ENCODE results near the gene EHD1.

EHD1 gene

GRCh38 chr11:64916040-64916774 is 37.8 kb upstream of the EHD1 start:
- Histone ChIP-seq H3K14ac (ENCODE audit: low read length) (peak overlapping the region; percentile 79), H3K27ac (ENCODE audit: low read depth, low read length) (peak overlapping the region; percentile 0), H3K4me1 (ENCODE audit: control insufficient read depth in 1 of 2, insufficient read depth in 2 of 2, low read length in 2 of 2) (peaks cover 4 to 8% of the 10 kb centered on the region in 2 experiments), H2BK120ac (ENCODE audit: insufficient read depth, low read length, poor library complexity) (peak overlapping the region; percentile 26), H3K4ac (ENCODE audit: low read depth, low read length) (no peak overlapping the region), H4K8ac (ENCODE audit: low read depth, low read length) (peak overlapping the region; percentile 64), H3K79me2 (ENCODE audit: control insufficient read depth, insufficient read depth, low read length, poor library complexity) (peaks cover 4% of the 10 kb centered on the region), H3K79me1 (ENCODE audit: low read length) (peaks cover 6% of the 10 kb centered on the region), H2BK5ac (ENCODE audit: low read depth, low read length, poor library complexity) (peak overlapping the region; percentile 28), H3K23ac (ENCODE audit: low read length) (no peak overlapping the region), H4K12ac (ENCODE audit: low read depth, low read length) (no peak overlapping the region), H4K91ac (ENCODE audit: low read depth, low read length) (peak overlapping the region; percentile 64), H2AK5ac (ENCODE audit: low read length) (no peak overlapping the region), H3K9ac (ENCODE audit: low read length) (peak overlapping the region; percentile 77), H3K18ac (ENCODE audit: low read length) (peak overlapping the region; percentile 58), H3K27me3 (ENCODE audit: insufficient read depth, low read length) (no peaks in the 10 kb centered on the region), H3K4me2 (ENCODE audit: low read length) (peak overlapping the region; percentile 75), H3K9me3 (ENCODE audit: insufficient read depth, low read depth, low read length) (peaks cover 2% of the 10 kb centered on the region), H3K36me3 (ENCODE audit: control insufficient read depth in 1 of 2, insufficient read depth in 2 of 2, low read length in 2 of 2) (peaks cover 29 to 31% of the 10 kb centered on the region in 2 experiments), H3K4me3 (ENCODE audit: low read depth, low read length) (peak overlapping the region; percentile 77), H2AFZ (ENCODE audit: insufficient read depth, low read length, poor library complexity) (peak overlapping the region; percentile 24), H2BK12ac (ENCODE audit: low read length) (no peak overlapping the region)
- no CpG with 5 or more reads among the region's 23 CpGs for WGBS (ENCODE audit: extremely low coverage, insufficient coverage, insufficient read length)
- DNase-seq: peak; percentile 23 to 48

- Histone ChIP-seq H4K12ac (ENCODE audit: low read depth, low read length) (no peak overlapping the region), H3K79me2 (ENCODE audit: control insufficient read depth, insufficient read depth, low read length, poor library complexity) (peaks cover 4% of the 10 kb centered on the region), H3K9me3 (ENCODE audit: insufficient read depth, low read depth, low read length) (peaks cover 2% of the 10 kb centered on the region), H2BK120ac (ENCODE audit: insufficient read depth, low read length, poor library complexity) (no peak overlapping the region), H3K36me3 (ENCODE audit: control insufficient read depth in 1 of 2, insufficient read depth in 2 of 2, low read length in 2 of 2) (peaks cover 37 to 39% of the 10 kb centered on the region in 2 experiments), H3K79me1 (ENCODE audit: low read length) (peaks cover 6% of the 10 kb centered on the region), H3K4me2 (ENCODE audit: low read length) (peak overlapping the region; percentile 75), H3K18ac (ENCODE audit: low read length) (peak overlapping the region; percentile 11), H2AK5ac (ENCODE audit: low read length) (no peak overlapping the region), H3K23ac (ENCODE audit: low read length) (no peak overlapping the region), H3K27ac (ENCODE audit: low read depth, low read length) (no peak overlapping the region), H3K4me1 (ENCODE audit: control insufficient read depth in 1 of 2, insufficient read depth in 2 of 2, low read length in 2 of 2) (peaks cover 4 to 8% of the 10 kb centered on the region in 2 experiments), H4K91ac (ENCODE audit: low read depth, low read length) (peak overlapping the region; percentile 40), H4K8ac (ENCODE audit: low read depth, low read length) (no peak overlapping the region), H3K27me3 (ENCODE audit: insufficient read depth, low read length) (no peaks in the 10 kb centered on the region), H3K4ac (ENCODE audit: low read depth, low read length) (no peak overlapping the region), H2BK12ac (ENCODE audit: low read length) (no peak overlapping the region), H3K9ac (ENCODE audit: low read length) (no peak overlapping the region), H2AFZ (ENCODE audit: insufficient read depth, low read length, poor library complexity) (no peak overlapping the region), H3K14ac (ENCODE audit: low read length) (no peak overlapping the region), H3K4me3 (ENCODE audit: low read depth, low read length) (no peak overlapping the region), H2BK5ac (ENCODE audit: low read depth, low read length, poor library complexity) (no peak overlapping the region)
- WGBS (ENCODE audit: extremely low coverage, insufficient coverage, insufficient read length): no CpG with 5 or more reads among the region's 7 CpGs
- no peak for DNase-seq
Observed at GRCh38 chr11:64915376-64915887, 37.0 kb upstream of the EHD1 start.

GRCh38 chr11:64914123-64914522 is 35.7 kb upstream of the EHD1 start:
- WGBS (ENCODE audit: extremely low coverage, insufficient coverage, insufficient read length): no CpG with 5 or more reads among the region's 17 CpGs
- Histone ChIP-seq H4K91ac (ENCODE audit: low read depth, low read length) (no peak overlapping the region), H2BK120ac (ENCODE audit: insufficient read depth, low read length, poor library complexity) (no peak overlapping the region), H3K4me3 (ENCODE audit: low read depth, low read length) (no peak overlapping the region), H2BK5ac (ENCODE audit: low read depth, low read length, poor library complexity) (no peak overlapping the region), H4K8ac (ENCODE audit: low read depth, low read length) (no peak overlapping the region), H3K36me3 (ENCODE audit: control insufficient read depth in 1 of 2, insufficient read depth in 2 of 2, low read length in 2 of 2) (peaks cover 49 to 52% of the 10 kb centered on the region in 2 experiments), H3K4me2 (ENCODE audit: low read length) (no peak overlapping the region), H3K23ac (ENCODE audit: low read length) (no peak overlapping the region), H4K12ac (ENCODE audit: low read depth, low read length) (no peak overlapping the region), H3K9ac (ENCODE audit: low read length) (no peak overlapping the region), H2AFZ (ENCODE audit: insufficient read depth, low read length, poor library complexity) (no peak overlapping the region), H3K14ac (ENCODE audit: low read length) (no peak overlapping the region), H3K79me1 (ENCODE audit: low read length) (peaks cover 6% of the 10 kb centered on the region), H3K27me3 (ENCODE audit: insufficient read depth, low read length) (no peaks in the 10 kb centered on the region), H2AK5ac (ENCODE audit: low read length) (no peak overlapping the region), H3K9me3 (ENCODE audit: insufficient read depth, low read depth, low read length) (peaks cover 2% of the 10 kb centered on the region), H3K27ac (ENCODE audit: low read depth, low read length) (no peak overlapping the region), H2BK12ac (ENCODE audit: low read length) (no peak overlapping the region), H3K18ac (ENCODE audit: low read length) (no peak overlapping the region), H3K79me2 (ENCODE audit: control insufficient read depth, insufficient read depth, low read length, poor library complexity) (peaks cover 4% of the 10 kb centered on the region), H3K4ac (ENCODE audit: low read depth, low read length) (no peak overlapping the region), H3K4me1 (ENCODE audit: control insufficient read depth in 1 of 2, insufficient read depth in 2 of 2, low read length in 2 of 2) (peaks cover 4 to 8% of the 10 kb centered on the region in 2 experiments)
- no peak for DNase-seq

- no peak overlapping the region for H2BK12ac ChIP-seq (ENCODE audit: low read length)
- DNase-seq: no peak
- no peak overlapping the region for H2BK5ac ChIP-seq (ENCODE audit: low read depth, low read length, poor library complexity)
- H2AFZ ChIP-seq (ENCODE audit: insufficient read depth, low read length, poor library complexity): no peak overlapping the region
- H3K4me2 ChIP-seq (ENCODE audit: low read length): no peak overlapping the region
- H4K91ac ChIP-seq (ENCODE audit: low read depth, low read length): no peak overlapping the region
- no peak overlapping the region for H3K4ac ChIP-seq (ENCODE audit: low read depth, low read length)
- H3K27me3 ChIP-seq (ENCODE audit: insufficient read depth, low read length): no peaks in the 10 kb centered on the region
- H3K9ac ChIP-seq (ENCODE audit: low read length): no peak overlapping the region
- H3K23ac ChIP-seq (ENCODE audit: low read length): no peak overlapping the region
- peaks cover 2% of the 10 kb centered on the region for H3K9me3 ChIP-seq (ENCODE audit: insufficient read depth, low read depth, low read length)
- peaks cover 56 to 59% of the 10 kb centered on the region in 2 experiments for H3K36me3 ChIP-seq (ENCODE audit: control insufficient read depth in 1 of 2, insufficient read depth in 2 of 2, low read length in 2 of 2)
- H3K79me1 ChIP-seq (ENCODE audit: low read length): peaks cover 6% of the 10 kb centered on the region
- H4K8ac ChIP-seq (ENCODE audit: low read depth, low read length): no peak overlapping the region
- no peak overlapping the region for H3K4me3 ChIP-seq (ENCODE audit: low read depth, low read length)
- no CpG with 5 or more reads among the region's 18 CpGs for WGBS (ENCODE audit: extremely low coverage, insufficient coverage, insufficient read length)
- no peak overlapping the region for H3K27ac ChIP-seq (ENCODE audit: low read depth, low read length)
- no peak overlapping the region for H3K14ac ChIP-seq (ENCODE audit: low read length)
- peaks cover 4% of the 10 kb centered on the region for H3K79me2 ChIP-seq (ENCODE audit: control insufficient read depth, insufficient read depth, low read length, poor library complexity)
- H3K18ac ChIP-seq (ENCODE audit: low read length): no peak overlapping the region
- H2AK5ac ChIP-seq (ENCODE audit: low read length): no peak overlapping the region
- no peak overlapping the region for H2BK120ac ChIP-seq (ENCODE audit: insufficient read depth, low read length, poor library complexity)
- peaks cover 4 to 8% of the 10 kb centered on the region in 2 experiments for H3K4me1 ChIP-seq (ENCODE audit: control insufficient read depth in 1 of 2, insufficient read depth in 2 of 2, low read length in 2 of 2)
- no peak overlapping the region for H4K12ac ChIP-seq (ENCODE audit: low read depth, low read length)
Observed at GRCh38 chr11:64913171-64913727, 34.8 kb upstream of the EHD1 start.
